A673 (cell line): ENCODE results near the gene DOK6. TPM values are rescaled to one million over a fixed set of nuclear protein-coding genes. Genes with fewer than 3 reads are reported as not detected.

Source experiments
- BruUV-seq: library from RNA; stranded (reverse); fragments of 400-500 nt; replicated peaks from 2 replicates; lab custom pipeline; 2021; lab: Mats Ljungman, UMichigan
- CTCF ChIA-PET: fragments of 300-600 bp; sonication (Branson Sonifier 250); formaldehyde crosslinking; loops from one replicate; lab custom pipeline; 2022; ENCODE audit warnings: antibody characterized with exemption; lab: Charles Lee
- POLR2A ChIA-PET: fragments of 300-600 bp; sonication (Branson Sonifier 250); formaldehyde crosslinking; loops from one replicate; lab custom pipeline; 2022; ENCODE audit warnings: antibody characterized with exemption; ENCODE audit not compliant: low non-redundant PET; lab: Charles Lee
- DNase-seq: peaks from one replicate; pipeline ENCODE4 v3.0.0-alpha.2; 2015; ENCODE audit warnings: low spot score
- H3K27ac ChIP-seq: fragments of 200-600 bp; sonication (generic); 2 replicates; pipeline ENCODE4 v1.5.1; 2016; ENCODE audit warnings: mixed run types, low read depth, mild to moderate bottlenecking, mixed read lengths, antibody characterized with exemption, low read length; ENCODE audit not compliant: poor library complexity, severe bottlenecking
- H3K27me3 ChIP-seq: fragments of 200-600 bp; sonication (generic); replicated peaks from 2 replicates; pipeline ENCODE4 v1.6.1; 2017; ENCODE audit warnings: mixed run types, low read depth, mild to moderate bottlenecking, mixed read lengths, antibody characterized with exemption, low read length; ENCODE audit not compliant: insufficient read depth, poor library complexity
- H3K36me3 ChIP-seq: fragments of 200-600 bp; sonication (generic); 2 replicates; pipeline ENCODE4 v1.6.1; 2016; ENCODE audit warnings: mixed run types, mild to moderate bottlenecking, mixed read lengths, antibody characterized with exemption, low read length; ENCODE audit not compliant: insufficient read depth, poor library complexity, severe bottlenecking
- H3K4me1 ChIP-seq: fragments of 200-600 bp; sonication (generic); 2 replicates; pipeline ENCODE4 v1.6.1; 2017; ENCODE audit warnings: mixed run types, mild to moderate bottlenecking, mixed read lengths, antibody characterized with exemption, low read length; ENCODE audit not compliant: insufficient read depth, poor library complexity, severe bottlenecking
- H3K4me3 ChIP-seq: fragments of 200-600 bp; sonication (generic); 2 replicates; pipeline ENCODE4 v1.5.1; 2016; ENCODE audit warnings: low read depth, mixed run types, mild to moderate bottlenecking, mixed read lengths, low read length; ENCODE audit not compliant: poor library complexity, severe bottlenecking
- H3K9me3 ChIP-seq: fragments of 200-600 bp; sonication (generic); 2 replicates; pipeline ENCODE4 v1.6.1; 2016; ENCODE audit warnings: mixed run types, low read depth, mild to moderate bottlenecking, mixed read lengths, antibody characterized with exemption, low read length; ENCODE audit not compliant: poor library complexity, severe bottlenecking
- CTCF ChIP-seq: fragments of 300-800, 200-600 bp; sonication (generic); conservative IDR thresholded peaks from 2 replicates; pipeline ENCODE4 v1.5.1; 2017; ENCODE audit warnings: low read depth, mild to moderate bottlenecking, antibody characterized with exemption, low read length, moderate library complexity, mixed read lengths
- EZH2 ChIP-seq: fragments of 200-600 bp; sonication (generic); IDR thresholded peaks from 2 replicates; pipeline ENCODE4 v1.6.1; 2017; ENCODE audit warnings: borderline replicate concordance, low read depth, mild to moderate bottlenecking, mixed read lengths, antibody characterized with exemption, low read length; ENCODE audit not compliant: poor library complexity, severe bottlenecking
- intact Hi-C: fragments of 100-400 bp; cut with micrococcal nuclease; formaldehyde crosslinking; loops from one replicate; pipeline ENCODE4 v1.10.0; 2022; ENCODE audit not compliant: unreplicated experiment
- total RNA-seq: library from RNA; stranded (reverse); gene quantifications from 2 replicates; pipeline ENCODE4 v1.2.3, GENCODE V29; 2021

The DOK6 gene
- total RNA-seq, 1 experiment from 2014 or later: 13.7 TPM

- H3K27me3 ChIP-seq: no peaks in the 10 kb centered on the region
- H3K9me3 ChIP-seq: no peaks in the 10 kb centered on the region
- ChIA-PET CTCF (no interaction called here), POLR2A (no interaction called here)
- no peak overlapping the region for H3K27ac ChIP-seq
- no peak overlapping the region for H3K4me3 ChIP-seq
- TF ChIP-seq CTCF (no peak), EZH2 (no peak)
- peak; percentile 7 for DNase-seq
- BruUV-seq: no TSS peak
- no peaks in the 10 kb centered on the region for H3K36me3 ChIP-seq
- intact Hi-C loops: no loop called here
- no peaks in the 10 kb centered on the region for H3K4me1 ChIP-seq
Observed at GRCh38 chr18:69397096-69397495, 3.6 kb upstream of the DOK6 start.

DNA sequence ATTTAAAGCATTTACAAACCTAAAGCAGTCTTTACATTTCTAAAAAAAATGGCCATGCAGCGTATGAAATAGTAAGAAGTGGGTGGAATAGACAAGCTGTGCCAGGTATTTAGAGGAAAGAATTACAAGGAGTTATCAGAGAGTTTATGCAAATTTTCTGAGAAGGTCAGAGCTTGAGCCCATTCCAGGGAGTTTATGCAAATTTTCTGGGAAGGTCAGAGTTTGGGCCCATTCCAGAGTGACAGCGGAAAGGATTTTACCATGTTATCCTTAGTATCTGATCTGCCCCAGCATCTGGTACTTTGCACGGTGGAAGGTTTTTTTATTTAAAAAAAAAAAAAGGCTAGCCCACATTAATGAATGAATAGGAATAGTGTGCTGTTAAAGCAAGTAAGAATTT lies 1.4 kb upstream of the DOK6 start:
- H3K27ac ChIP-seq: no peak overlapping the region
- peak overlapping the region; percentile 57 for H3K4me3 ChIP-seq
- no TSS peak for BruUV-seq
- no peak for DNase-seq
- intact Hi-C loops: no loop called here
- ChIA-PET CTCF (no interaction called here), POLR2A (no interaction called here)
- TF ChIP-seq CTCF (no peak), EZH2 (no peak)
- no peaks in the 10 kb centered on the region for H3K27me3 ChIP-seq
- H3K4me1 ChIP-seq: no peaks in the 10 kb centered on the region
- H3K9me3 ChIP-seq: no peaks in the 10 kb centered on the region
- H3K36me3 ChIP-seq: no peaks in the 10 kb centered on the region

- POLR2A ChIA-PET: no interaction called here
Observed at GRCh38 chr18:69400976-69401225, 213 bp downstream of the DOK6 start.

More at GRCh38 chr18:69400976-69401225, 213 bp downstream of the DOK6 start:
- CTCF ChIA-PET: no interaction called here
- H3K27ac ChIP-seq: peak overlapping the region; percentile 66
- TF ChIP-seq CTCF: no peak
- no peak for TF ChIP-seq EZH2
- H3K27me3 ChIP-seq: no peaks in the 10 kb centered on the region
- no peaks in the 10 kb centered on the region for H3K9me3 ChIP-seq
- no peaks in the 10 kb centered on the region for H3K4me1 ChIP-seq
- peak; percentile 43 for DNase-seq
- BruUV-seq: no TSS peak
- no peaks in the 10 kb centered on the region for H3K36me3 ChIP-seq
- peak overlapping the region; percentile 62 for H3K4me3 ChIP-seq
- intact Hi-C loops: loop anchor here (10.0 kb wide), 1 partner anchor 556 kb away; no protein-coding TSS in a partner anchor
